C4-2B (cell line): ENCODE data around the gene JARID2.

Experiments used
- ZFX ChIP-seq: fragments of 450-650 bp; IDR thresholded peaks from 2 replicates; pipeline ENCODE4 v1.6.1; 2017
- TF ChIP-seq, protein P1 (sequence below): fragments of 450-650 bp; conservative IDR thresholded peaks from 2 replicates; pipeline ENCODE4 v1.5.1; 2017; ENCODE audit warnings: mild to moderate bottlenecking

DNA sequence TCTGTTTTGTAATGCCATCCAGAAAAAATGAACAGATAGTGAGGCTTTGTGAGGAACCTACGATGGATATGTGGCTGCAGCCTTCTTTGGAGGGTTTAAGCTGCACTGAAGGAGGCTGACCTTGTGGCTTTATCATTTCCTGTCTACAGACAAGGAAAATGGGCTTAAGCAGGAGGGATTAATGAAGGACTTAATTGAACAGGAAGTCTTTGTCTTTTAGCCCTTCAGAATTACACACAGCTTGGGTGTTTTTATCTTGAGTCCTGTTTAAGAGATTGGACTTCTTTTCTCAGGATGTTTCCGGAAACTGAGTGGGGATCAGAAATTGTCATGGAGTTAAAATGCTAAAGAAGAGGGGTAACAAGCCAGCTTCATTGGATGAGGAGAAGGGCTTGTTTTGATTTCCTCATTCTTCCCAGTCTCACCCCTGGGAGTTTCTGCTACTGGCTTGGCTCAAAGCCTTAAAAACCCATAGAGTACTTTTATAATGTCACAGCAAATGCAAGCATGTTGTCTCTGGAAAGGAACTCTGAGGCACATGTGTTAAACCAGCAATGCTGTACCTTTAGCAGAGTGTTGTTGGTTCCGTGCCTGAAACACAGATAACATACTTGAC is 193.6 kb downstream of the JARID2 start:
- TF ChIP-seq, protein P1, sequence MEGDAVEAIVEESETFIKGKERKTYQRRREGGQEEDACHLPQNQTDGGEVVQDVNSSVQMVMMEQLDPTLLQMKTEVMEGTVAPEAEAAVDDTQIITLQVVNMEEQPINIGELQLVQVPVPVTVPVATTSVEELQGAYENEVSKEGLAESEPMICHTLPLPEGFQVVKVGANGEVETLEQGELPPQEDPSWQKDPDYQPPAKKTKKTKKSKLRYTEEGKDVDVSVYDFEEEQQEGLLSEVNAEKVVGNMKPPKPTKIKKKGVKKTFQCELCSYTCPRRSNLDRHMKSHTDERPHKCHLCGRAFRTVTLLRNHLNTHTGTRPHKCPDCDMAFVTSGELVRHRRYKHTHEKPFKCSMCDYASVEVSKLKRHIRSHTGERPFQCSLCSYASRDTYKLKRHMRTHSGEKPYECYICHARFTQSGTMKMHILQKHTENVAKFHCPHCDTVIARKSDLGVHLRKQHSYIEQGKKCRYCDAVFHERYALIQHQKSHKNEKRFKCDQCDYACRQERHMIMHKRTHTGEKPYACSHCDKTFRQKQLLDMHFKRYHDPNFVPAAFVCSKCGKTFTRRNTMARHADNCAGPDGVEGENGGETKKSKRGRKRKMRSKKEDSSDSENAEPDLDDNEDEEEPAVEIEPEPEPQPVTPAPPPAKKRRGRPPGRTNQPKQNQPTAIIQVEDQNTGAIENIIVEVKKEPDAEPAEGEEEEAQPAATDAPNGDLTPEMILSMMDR = no peak
- TF ChIP-seq ZFX = no peak
